CD8-positive, alpha-beta memory T cell (primary cell): Measurements from ENCODE around the gene CDIP1. TPM values are rescaled to one million over a fixed set of nuclear protein-coding genes. Genes with fewer than 3 reads are reported as not detected.

Experiments
- CTCF ChIA-PET: fragments of 350-600 bp; sonication (Branson Sonifier 250); formaldehyde crosslinking; loops from one replicate; lab custom pipeline; 2021; ENCODE audit warnings: antibody characterized with exemption; lab: Charles Lee
- POLR2A ChIA-PET: fragments of 350-600 bp; sonication (Branson Sonifier 250); formaldehyde crosslinking; loops from one replicate; lab custom pipeline; 2021; ENCODE audit warnings: antibody characterized with exemption; lab: Charles Lee
- DNase-seq, 5 donors: peaks; one replicate each; pipeline versions ENCODE4 v3.0.0 to v3.0.0-alpha.2; 2020 to 2022; ENCODE audit warnings: mixed read lengths in 1 of 5
- H3K27ac ChIP-seq: one replicate; pipeline ENCODE4 v1.7.0; 2013; ENCODE audit warnings: low read depth, mild to moderate bottlenecking, low read length, moderate library complexity
- H3K27me3 ChIP-seq: 2 replicates; pipeline ENCODE4 v1.7.0; 2013; ENCODE audit warnings: low read length, mild to moderate bottlenecking; ENCODE audit not compliant: insufficient read depth, poor library complexity, severe bottlenecking
- H3K36me3 ChIP-seq: 2 replicates; pipeline ENCODE4 v1.7.0; 2013; ENCODE audit warnings: mild to moderate bottlenecking, low read length, moderate library complexity; ENCODE audit not compliant: insufficient read depth
- H3K4me1 ChIP-seq: 2 replicates; pipeline ENCODE4 v1.7.0; 2013; ENCODE audit warnings: mild to moderate bottlenecking, low read length, moderate library complexity; ENCODE audit not compliant: insufficient read depth
- H3K4me3 ChIP-seq: 2 replicates; pipeline ENCODE4 v1.7.0; 2013; ENCODE audit warnings: mild to moderate bottlenecking, low read length
- H3K9me3 ChIP-seq: 2 replicates; pipeline ENCODE4 v1.7.0; 2013; ENCODE audit warnings: mild to moderate bottlenecking, low read length
- H3K27ac Mint-ChIP-seq, 8 donors: one replicate each; pipeline ENCODE4 v1.8.0; 2020 to 2021; ENCODE audit warnings: mixed read lengths in 8 of 8, mild to moderate bottlenecking in 6 of 8, inconsistent platforms in 3 of 8, moderate library complexity in 3 of 8
- H3K27me3 Mint-ChIP-seq, 2 donors: one replicate each; pipeline ENCODE4 v1.8.0; 2020 to 2021; ENCODE audit warnings: mixed read lengths in 2 of 2, mild to moderate bottlenecking in 1 of 2, moderate library complexity in 1 of 2
- H3K36me3 Mint-ChIP-seq, 3 donors: one replicate each; pipeline ENCODE4 v1.8.0; 2020 to 2021; ENCODE audit warnings: mixed read lengths in 3 of 3, inconsistent platforms in 1 of 3, mild to moderate bottlenecking in 1 of 3
- H3K4me1 Mint-ChIP-seq, 3 donors: one replicate each; pipeline ENCODE4 v1.8.0; 2020 to 2021; ENCODE audit warnings: mixed read lengths in 3 of 3, inconsistent platforms in 1 of 3, mild to moderate bottlenecking in 1 of 3
- H3K4me3 Mint-ChIP-seq, 7 donors: one replicate each; pipeline ENCODE4 v1.8.0; 2020 to 2021; ENCODE audit warnings: mixed read lengths in 7 of 7, mild to moderate bottlenecking in 6 of 7, moderate library complexity in 4 of 7, inconsistent platforms in 2 of 7
- H3K9me3 Mint-ChIP-seq, 5 donors: one replicate each; pipeline ENCODE4 v1.8.0; 2020 to 2022; ENCODE audit warnings: mixed read lengths in 5 of 5, mild to moderate bottlenecking in 3 of 5, moderate library complexity in 2 of 5, inconsistent platforms in 1 of 5
- polyA plus RNA-seq: library from polyadenylated mRNA; unstranded; fragments of 300-500 nt; fragmentation: Illumina TruSeq; gene quantifications from one replicate; pipeline ENCODE4 v1.2.3, GENCODE V29; 2021
- total RNA-seq, 2 experiments: library from RNA; stranded (reverse); gene quantifications; one replicate each; pipeline ENCODE4 v1.2.3, GENCODE V29; 2021

CDIP1 gene
- total and polyA plus RNA-seq, 3 experiments from 2014 or later = 21.8 to 32.1 (median 28.4) TPM

DNA sequence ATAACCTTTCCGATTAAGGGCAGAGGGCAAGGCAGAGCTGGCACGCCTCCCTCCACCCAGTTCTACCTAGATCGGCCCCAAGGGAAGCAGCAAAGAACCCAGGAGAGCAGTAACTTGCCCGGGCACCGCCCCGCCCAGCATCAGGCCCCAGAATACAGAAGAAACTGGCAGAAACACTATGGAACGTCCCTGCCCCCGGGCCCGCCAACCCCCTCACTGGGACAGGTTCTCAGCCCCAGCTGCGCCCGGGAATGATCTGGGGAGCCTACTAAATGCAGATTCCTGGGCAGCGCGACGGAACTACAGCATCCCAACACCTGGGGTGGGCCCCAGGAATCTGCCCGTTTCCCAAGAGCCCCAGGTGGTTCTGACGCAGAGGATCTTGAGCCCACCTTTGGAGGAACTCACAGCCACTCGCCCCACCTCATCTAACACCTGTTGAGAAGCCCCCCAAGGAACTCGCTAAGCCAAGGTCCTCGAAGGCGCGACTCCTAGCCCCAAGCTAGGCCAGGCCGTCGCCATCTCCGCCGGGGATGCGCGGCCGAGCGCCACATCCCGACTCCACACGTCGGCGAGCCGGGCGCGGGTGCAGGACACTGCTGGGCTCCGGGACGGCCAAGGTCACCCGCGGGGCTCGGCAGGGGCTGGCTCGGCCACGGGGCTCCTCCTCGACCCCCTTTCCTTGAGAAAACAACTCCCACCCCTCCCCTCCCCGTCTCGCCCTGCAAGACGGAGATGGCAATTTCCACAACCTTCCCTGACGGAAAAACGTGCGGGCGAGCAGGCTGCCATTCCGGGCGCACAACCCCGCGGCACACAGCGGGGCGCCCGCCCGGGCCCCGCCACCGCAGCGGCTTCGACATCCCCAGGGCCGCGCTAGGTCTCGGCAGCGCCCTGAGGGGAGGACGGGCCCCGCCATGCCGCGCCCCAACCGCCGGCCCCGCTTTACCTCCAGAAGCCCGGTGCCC is 913 bp downstream of the CDIP1 start:
- peaks cover 0 to 1% (median 0%) of the 10 kb centered on the region in 5 donors for H3K9me3 Mint-ChIP-seq
- H3K4me3 Mint-ChIP-seq = peak overlapping the region; percentile 66 to 93 (median 82)
- peaks cover 33% of the 10 kb centered on the region for H3K4me1 ChIP-seq
- peaks cover 32 to 48% (median 33%) of the 10 kb centered on the region in 3 donors for H3K4me1 Mint-ChIP-seq
- peaks cover 4 to 7% (median 6%) of the 10 kb centered on the region in 3 donors for H3K36me3 Mint-ChIP-seq
- H3K27ac Mint-ChIP-seq = peak overlapping the region; percentile 48 to 90 (median 75)
- no peaks in the 10 kb centered on the region for H3K36me3 ChIP-seq
- peak overlapping the region; percentile 75 for H3K4me3 ChIP-seq
- H3K9me3 ChIP-seq = no peaks in the 10 kb centered on the region
- no peaks in the 10 kb centered on the region for H3K27me3 Mint-ChIP-seq
- ChIA-PET CTCF (interaction anchor here (1.5 to 2.0 kb wide), 2 partner anchors 10 to 11 kb away, joined by 3 to 9 read pairs; no protein-coding TSS in a partner anchor), POLR2A (interaction anchor here (0.7 to 1.9 kb wide), 7 partner anchors 8 to 1052 kb away, joined by 3 to 15 read pairs (median 6); partner anchors contain the start of gene HMOX2)
- H3K27ac ChIP-seq = no peak overlapping the region
- peak in 1 of 5 donors; percentile 13 for DNase-seq
- no peaks in the 10 kb centered on the region for H3K27me3 ChIP-seq

DNA sequence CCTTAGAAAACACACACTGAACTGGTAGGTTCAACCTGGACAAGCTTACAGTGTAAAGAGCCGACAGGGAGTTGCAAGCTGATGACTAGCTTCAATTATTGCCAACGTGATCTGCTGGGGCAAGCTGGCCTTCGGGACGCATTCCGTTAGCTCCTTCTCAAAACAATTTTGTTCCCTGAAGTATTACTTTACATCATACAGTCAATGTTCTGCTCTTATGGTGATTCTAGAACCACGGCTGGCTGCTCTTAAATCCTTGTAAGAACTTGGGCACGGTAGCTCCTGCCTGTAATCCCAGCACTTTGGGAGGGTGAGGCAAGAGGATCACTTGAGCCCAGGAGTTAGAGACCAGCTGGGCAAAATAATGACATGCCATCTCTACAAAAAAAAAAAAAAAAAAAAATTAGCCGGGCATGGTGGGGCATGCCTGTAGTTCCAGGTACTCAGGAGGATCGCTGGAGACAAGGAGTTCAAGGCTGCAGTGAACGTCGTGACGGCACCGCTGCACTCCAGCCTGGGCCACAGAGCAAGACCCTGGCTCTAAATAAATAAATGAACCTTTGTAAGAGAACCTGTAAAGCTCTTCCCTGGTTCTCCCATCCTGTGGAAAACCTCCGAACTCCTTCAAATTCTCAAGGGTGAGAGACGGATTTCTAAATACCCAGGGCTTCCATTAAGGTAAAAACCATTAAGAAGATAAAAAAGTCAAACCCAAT is 2.0 kb downstream of the CDIP1 start:
- Histone ChIP-seq H3K27me3 (no peaks in the 10 kb centered on the region), H3K4me3 (no peak overlapping the region), H3K4me1 (peaks cover 33% of the 10 kb centered on the region), H3K27ac (no peak overlapping the region), H3K9me3 (no peaks in the 10 kb centered on the region), H3K36me3 (no peaks in the 10 kb centered on the region)
- CTCF ChIA-PET = interaction anchor here (0.9 to 1.0 kb wide), 2 partner anchors 12 to 31 kb away, joined by 4 to 6 read pairs; no protein-coding TSS in a partner anchor
- peaks cover 7 to 15% (median 8%) of the 10 kb centered on the region in 3 donors for H3K36me3 Mint-ChIP-seq
- peak overlapping the region; percentile 48 to 96 (median 76) for H3K27ac Mint-ChIP-seq
- H3K4me3 Mint-ChIP-seq = peak overlapping the region; percentile 66 to 93 (median 82)
- H3K9me3 Mint-ChIP-seq = peaks cover 0 to 1% (median 0%) of the 10 kb centered on the region in 5 donors
- H3K27me3 Mint-ChIP-seq = no peaks in the 10 kb centered on the region
- POLR2A ChIA-PET = interaction anchor here (1.1 kb wide), 1 partner anchor 31 kb away, joined by 3 read pairs; no protein-coding TSS in a partner anchor
- H3K4me1 Mint-ChIP-seq = peaks cover 33 to 56% (median 36%) of the 10 kb centered on the region in 3 donors
- no peak for DNase-seq

DNA sequence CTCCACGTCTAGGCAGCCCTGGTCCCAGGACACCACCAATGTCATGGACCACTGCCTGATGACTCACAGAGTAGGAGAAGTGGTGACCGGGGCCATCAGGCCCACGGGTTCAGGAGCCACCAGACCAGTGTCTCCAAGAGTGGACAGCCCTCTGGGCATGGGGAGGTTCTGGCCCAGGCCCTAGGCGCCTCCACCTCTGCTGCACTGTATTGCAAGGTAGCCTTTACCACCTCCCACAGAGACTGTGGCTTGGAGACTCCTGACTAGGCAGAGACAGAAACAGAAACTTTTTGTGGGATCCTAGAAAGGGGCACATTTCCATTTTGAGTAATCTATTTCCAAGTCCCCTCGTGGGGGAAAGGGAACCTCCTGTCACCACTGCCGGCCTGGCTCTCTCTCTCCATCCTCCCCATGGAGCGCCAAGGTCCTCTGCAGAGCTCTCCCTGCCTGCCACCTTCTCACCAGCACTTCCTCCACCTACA is 2.9 kb downstream of the CDIP1 start:
- Histone ChIP-seq H3K27ac (no peak overlapping the region), H3K27me3 (no peaks in the 10 kb centered on the region), H3K9me3 (no peaks in the 10 kb centered on the region), H3K36me3 (no peaks in the 10 kb centered on the region), H3K4me3 (no peak overlapping the region), H3K4me1 (peaks cover 33% of the 10 kb centered on the region)
- Mint-ChIP-seq H3K9me3 (no peaks in the 10 kb centered on the region), H3K4me3 (peak overlapping the region in 5 of 7 donors; percentile 19 to 93 (median 41)), H3K27ac (peak overlapping the region; percentile 59 to 96 (median 92)), H3K27me3 (no peaks in the 10 kb centered on the region), H3K36me3 (peaks cover 7 to 15% (median 8%) of the 10 kb centered on the region in 3 donors), H3K4me1 (peaks cover 33 to 56% (median 36%) of the 10 kb centered on the region in 3 donors)
- CTCF ChIA-PET = interaction anchor here (0.9 to 1.0 kb wide), 2 partner anchors 13 to 30 kb away, joined by 4 to 6 read pairs; no protein-coding TSS in a partner anchor
- POLR2A ChIA-PET = no interaction called here
- no peak for DNase-seq

DNA sequence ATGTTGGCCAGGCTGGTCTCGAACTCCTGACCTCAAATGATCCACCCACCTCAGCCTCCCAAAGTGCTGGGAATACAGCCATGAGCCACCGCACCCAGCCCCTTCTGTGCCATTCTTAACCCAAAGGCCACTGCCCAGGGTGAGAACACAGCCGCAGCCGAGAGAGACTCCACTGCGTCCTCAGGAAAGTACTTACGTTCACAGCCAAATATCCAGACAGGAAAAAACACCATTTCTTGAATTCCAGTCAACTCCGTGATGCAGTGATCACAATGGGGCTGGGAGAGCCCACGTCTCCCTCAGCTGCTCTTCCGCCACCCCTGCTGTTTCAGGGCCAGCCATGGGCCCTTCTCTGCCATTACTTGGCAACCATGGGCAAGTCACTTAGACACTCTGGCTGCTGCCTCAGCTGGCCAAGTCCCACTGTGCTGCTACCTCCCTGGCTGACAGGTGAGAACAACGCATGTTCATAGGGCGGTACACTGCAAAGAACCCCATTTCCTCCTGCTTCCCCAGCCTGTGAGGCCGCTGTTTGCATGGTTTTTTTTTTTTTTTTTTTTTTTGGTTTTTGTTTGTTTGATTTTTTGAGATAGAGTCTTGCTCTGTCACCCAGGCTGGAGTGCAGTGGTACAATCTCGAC is 4.3 kb downstream of the CDIP1 start:
- H3K27ac ChIP-seq = no peak overlapping the region
- H3K27ac Mint-ChIP-seq = peak overlapping the region; percentile 63 to 98 (median 93)
- CTCF ChIA-PET = interaction anchor here (1.0 to 1.5 kb wide), 2 partner anchors 28 to 58 kb away, joined by 3 read pairs; partner anchors contain the start of gene HMOX2
- H3K9me3 ChIP-seq = no peaks in the 10 kb centered on the region
- peak in 2 of 5 donors; percentile 31 to 43 for DNase-seq
- POLR2A ChIA-PET = no interaction called here
- no peaks in the 10 kb centered on the region for H3K27me3 ChIP-seq
- H3K36me3 ChIP-seq = no peaks in the 10 kb centered on the region
- H3K4me3 ChIP-seq = no peak overlapping the region
- no peaks in the 10 kb centered on the region for H3K27me3 Mint-ChIP-seq
- H3K36me3 Mint-ChIP-seq = peaks cover 0 to 16% (median 8%) of the 10 kb centered on the region in 3 donors
- H3K9me3 Mint-ChIP-seq = no peaks in the 10 kb centered on the region
- H3K4me3 Mint-ChIP-seq = peak overlapping the region in 6 of 7 donors; percentile 49 to 87 (median 66)
- peaks cover 40 to 66% (median 41%) of the 10 kb centered on the region in 3 donors for H3K4me1 Mint-ChIP-seq
- peaks cover 42% of the 10 kb centered on the region for H3K4me1 ChIP-seq

DNA sequence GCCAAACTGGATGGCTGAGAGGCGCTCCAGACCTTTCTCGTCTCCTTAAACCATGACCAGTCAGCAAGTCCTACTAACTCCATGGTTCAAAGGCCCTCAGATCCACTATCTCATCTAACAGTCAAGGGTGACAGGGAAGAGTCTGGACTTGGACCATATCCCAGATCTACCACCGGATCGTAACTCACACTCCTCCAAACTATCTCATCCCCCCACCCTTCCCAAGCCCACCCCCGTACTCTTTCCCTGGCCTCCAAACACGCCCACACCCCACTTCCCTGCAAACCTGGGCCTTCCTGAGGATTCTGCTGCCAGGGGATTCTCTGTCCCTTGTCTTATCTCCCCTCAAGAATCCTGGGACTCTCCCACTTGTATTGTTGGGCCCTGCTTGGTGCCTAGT is 5.1 kb downstream of the CDIP1 start:
- peaks cover 42 to 65% (median 44%) of the 10 kb centered on the region in 3 donors for H3K4me1 Mint-ChIP-seq
- CTCF ChIA-PET = interaction anchor here (1.5 to 1.7 kb wide), 2 partner anchors 15 to 28 kb away, joined by 3 to 4 read pairs; no protein-coding TSS in a partner anchor
- no peak for DNase-seq

DNA sequence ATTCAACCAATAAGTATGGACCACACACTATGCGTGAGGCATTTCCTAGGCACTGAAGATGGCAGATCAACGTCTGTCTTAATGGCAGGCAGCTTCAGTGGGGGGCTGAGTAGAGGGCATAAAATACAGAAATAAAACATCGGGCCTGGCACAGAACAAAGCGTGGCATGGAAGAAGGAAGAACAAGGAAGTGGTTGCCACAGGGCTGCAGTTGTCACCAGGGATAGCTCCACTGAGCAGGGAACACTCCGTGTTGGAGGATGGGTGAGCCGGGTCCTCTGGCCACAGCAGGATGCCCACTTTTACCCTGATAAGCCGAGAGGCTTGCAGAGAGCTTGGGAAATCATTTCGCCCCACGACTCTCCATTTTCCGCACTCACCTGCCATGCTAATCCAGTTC is 6.3 kb downstream of the CDIP1 start:
- Histone ChIP-seq H3K27ac (no peak overlapping the region), H3K27me3 (no peaks in the 10 kb centered on the region), H3K9me3 (no peaks in the 10 kb centered on the region), H3K4me1 (peaks cover 45% of the 10 kb centered on the region), H3K36me3 (no peaks in the 10 kb centered on the region), H3K4me3 (no peak overlapping the region)
- Mint-ChIP-seq H3K4me1 (peaks cover 45 to 69% (median 46%) of the 10 kb centered on the region in 3 donors), H3K36me3 (peaks cover 0 to 16% (median 8%) of the 10 kb centered on the region in 3 donors), H3K27me3 (no peaks in the 10 kb centered on the region), H3K9me3 (no peaks in the 10 kb centered on the region), H3K27ac (peak overlapping the region in 5 of 8 donors; percentile 14 to 76 (median 31)), H3K4me3 (peak overlapping the region in 1 of 7 donors; percentile 32)
- ChIA-PET CTCF (interaction anchor here (1.7 kb wide), 1 partner anchor 16 kb away, joined by 4 read pairs; no protein-coding TSS in a partner anchor), POLR2A (no interaction called here)
- DNase-seq = no peak

More for the DNA sequence above, 5.1 kb downstream of the CDIP1 start:
- Mint-ChIP-seq H3K9me3 (no peaks in the 10 kb centered on the region), H3K27me3 (no peaks in the 10 kb centered on the region), H3K4me3 (no peak overlapping the region), H3K36me3 (peaks cover 0 to 16% (median 8%) of the 10 kb centered on the region in 3 donors), H3K27ac (peak overlapping the region in 4 of 8 donors; percentile 23 to 60 (median 39))
- H3K27ac ChIP-seq = no peak overlapping the region
- H3K4me3 ChIP-seq = no peak overlapping the region
- H3K27me3 ChIP-seq = no peaks in the 10 kb centered on the region
- H3K4me1 ChIP-seq = peaks cover 46% of the 10 kb centered on the region
- no peaks in the 10 kb centered on the region for H3K36me3 ChIP-seq
- no peaks in the 10 kb centered on the region for H3K9me3 ChIP-seq
- POLR2A ChIA-PET = no interaction called here

DNA sequence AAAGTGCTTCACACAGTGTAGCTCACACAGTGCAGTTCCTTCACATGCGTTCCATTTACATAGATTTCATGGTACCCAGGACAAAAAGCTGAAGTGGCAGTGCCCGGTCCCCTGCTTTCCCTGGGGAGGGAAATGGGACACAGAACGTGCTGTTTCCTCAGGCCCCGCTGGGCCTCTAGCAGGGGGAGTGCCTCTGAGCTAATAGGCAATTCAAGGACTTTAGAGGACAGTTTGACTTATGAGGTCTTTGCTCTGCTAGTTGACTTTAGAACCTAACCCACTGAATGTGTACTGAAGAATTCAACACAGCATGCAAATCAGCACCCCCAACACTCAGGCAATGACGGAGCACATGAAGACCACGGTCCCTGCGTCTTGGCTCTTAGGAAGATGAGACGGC is 6.8 kb downstream of the CDIP1 start:
- Histone ChIP-seq H3K36me3 (no peaks in the 10 kb centered on the region), H3K9me3 (no peaks in the 10 kb centered on the region), H3K4me1 (peaks cover 47% of the 10 kb centered on the region), H3K4me3 (no peak overlapping the region), H3K27ac (no peak overlapping the region), H3K27me3 (no peaks in the 10 kb centered on the region)
- H3K27ac Mint-ChIP-seq = peak overlapping the region in 4 of 8 donors; percentile 29 to 76 (median 50)
- no peaks in the 10 kb centered on the region for H3K27me3 Mint-ChIP-seq
- H3K36me3 Mint-ChIP-seq = peaks cover 0 to 16% (median 8%) of the 10 kb centered on the region in 3 donors
- peaks cover 41 to 66% (median 42%) of the 10 kb centered on the region in 3 donors for H3K4me1 Mint-ChIP-seq
- no peak for DNase-seq
- peak overlapping the region in 1 of 7 donors; percentile 32 for H3K4me3 Mint-ChIP-seq
- H3K9me3 Mint-ChIP-seq = no peaks in the 10 kb centered on the region
- CTCF ChIA-PET = interaction anchor here (1.2 to 1.7 kb wide), 2 partner anchors 16 to 45 kb away, joined by 3 to 4 read pairs; no protein-coding TSS in a partner anchor
- POLR2A ChIA-PET = no interaction called here
